SU-DHL-6 (cell line): ENCODE measurements around the gene DCTN1.

Experiments
- CTCF ChIP-seq: fragments of 200-600 bp; sonication (generic); IDR thresholded peaks from one replicate; pipeline ENCODE4 v1.5.1; 2017; ENCODE audit warnings: antibody characterized with exemption, mild to moderate bottlenecking, low read length, moderate library complexity; ENCODE audit not compliant: insufficient read depth, poor library complexity, severe bottlenecking
- EZH2phosphoT487 ChIP-seq: fragments of 200-600 bp; sonication (generic), shearing (Covaris generic); conservative IDR thresholded peaks from 2 replicates; pipeline ENCODE4 v1.6.1; 2018; ENCODE audit warnings: mild to moderate bottlenecking, antibody characterized with exemption, low read length, moderate library complexity, mixed read lengths

- no peak for TF ChIP-seq CTCF
- TF ChIP-seq EZH2phosphoT487: no peak
These were observed 32.8 kb downstream of the DCTN1 start for GRCh38 chr2:74347303-74347702.
